ENCODE results near the gene IL11.

The IL11 gene

DNA sequence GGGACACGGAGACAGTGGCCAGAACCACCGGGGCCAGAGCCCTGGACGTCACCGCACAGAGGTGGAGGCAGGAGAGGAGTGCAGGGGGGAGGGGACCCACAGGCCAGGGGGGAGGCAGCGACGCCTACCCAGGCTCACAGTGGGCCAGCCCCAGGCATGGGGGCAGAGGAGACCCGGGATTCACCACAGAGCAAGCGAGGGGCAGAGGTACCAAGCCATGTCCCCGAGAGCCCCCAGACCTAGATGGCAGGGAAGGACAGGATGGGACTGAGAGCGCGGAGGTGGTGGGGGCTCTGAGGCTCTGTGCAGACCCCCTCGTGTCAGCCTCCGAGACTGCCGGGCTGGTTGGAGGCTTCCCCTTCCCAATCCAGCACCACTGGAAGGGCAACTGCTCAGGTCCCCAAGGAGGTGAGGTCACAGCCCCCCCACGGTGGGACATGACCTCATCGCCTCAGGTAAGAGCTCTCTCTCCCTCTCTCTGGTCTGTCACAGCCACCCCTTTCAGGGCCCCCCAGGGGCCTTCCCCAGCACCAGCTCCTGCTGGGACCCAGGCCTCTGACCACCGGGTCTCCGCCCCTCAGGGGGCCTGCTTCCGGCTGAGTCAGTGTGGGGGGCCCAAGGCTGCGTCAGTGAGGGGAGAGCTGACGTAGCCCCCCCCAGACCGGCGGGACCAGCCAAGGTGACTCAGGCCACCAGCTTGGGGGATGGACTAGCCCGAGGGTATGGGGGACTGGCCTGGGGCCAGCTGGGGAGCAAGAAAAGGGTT, 2.2 kb upstream of the IL11 start:
- DNase-seq (ENCODE audit: low spot score): no peak

DNA sequence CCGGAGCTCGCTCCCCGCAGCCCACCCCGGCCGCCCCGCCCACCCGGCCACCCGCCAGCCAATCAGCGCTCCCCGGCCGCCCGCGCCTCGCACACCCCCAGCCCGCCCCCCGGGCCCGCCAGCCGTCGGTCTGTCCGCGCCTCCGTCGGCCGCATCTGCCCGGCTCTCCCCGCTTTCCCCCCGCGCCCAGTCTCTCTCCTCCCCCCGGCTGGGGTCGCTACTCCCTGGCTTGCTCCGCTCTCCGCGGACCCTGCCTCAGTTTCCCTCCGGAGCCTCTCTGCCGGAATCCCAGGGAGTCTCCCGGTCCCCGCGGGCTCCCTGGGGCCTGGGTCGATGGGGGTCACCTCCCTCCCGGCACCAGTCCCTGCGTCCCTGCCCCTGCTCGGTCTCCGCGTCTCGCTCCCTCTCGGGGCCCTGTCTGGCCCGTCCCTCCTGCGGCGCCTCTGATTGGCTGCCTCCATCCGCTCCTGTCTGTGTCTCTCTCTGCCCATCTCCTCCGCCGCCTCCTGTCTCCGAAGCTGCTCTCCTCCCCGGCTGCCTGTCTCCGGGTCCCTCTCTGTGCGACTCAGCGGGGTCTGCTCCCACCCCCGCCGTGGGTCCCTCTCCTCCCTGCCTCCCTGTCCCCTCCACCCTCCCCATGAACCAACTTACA, 484 bp downstream of the IL11 start:
- DNase-seq (ENCODE audit: low spot score): no peak

DNA sequence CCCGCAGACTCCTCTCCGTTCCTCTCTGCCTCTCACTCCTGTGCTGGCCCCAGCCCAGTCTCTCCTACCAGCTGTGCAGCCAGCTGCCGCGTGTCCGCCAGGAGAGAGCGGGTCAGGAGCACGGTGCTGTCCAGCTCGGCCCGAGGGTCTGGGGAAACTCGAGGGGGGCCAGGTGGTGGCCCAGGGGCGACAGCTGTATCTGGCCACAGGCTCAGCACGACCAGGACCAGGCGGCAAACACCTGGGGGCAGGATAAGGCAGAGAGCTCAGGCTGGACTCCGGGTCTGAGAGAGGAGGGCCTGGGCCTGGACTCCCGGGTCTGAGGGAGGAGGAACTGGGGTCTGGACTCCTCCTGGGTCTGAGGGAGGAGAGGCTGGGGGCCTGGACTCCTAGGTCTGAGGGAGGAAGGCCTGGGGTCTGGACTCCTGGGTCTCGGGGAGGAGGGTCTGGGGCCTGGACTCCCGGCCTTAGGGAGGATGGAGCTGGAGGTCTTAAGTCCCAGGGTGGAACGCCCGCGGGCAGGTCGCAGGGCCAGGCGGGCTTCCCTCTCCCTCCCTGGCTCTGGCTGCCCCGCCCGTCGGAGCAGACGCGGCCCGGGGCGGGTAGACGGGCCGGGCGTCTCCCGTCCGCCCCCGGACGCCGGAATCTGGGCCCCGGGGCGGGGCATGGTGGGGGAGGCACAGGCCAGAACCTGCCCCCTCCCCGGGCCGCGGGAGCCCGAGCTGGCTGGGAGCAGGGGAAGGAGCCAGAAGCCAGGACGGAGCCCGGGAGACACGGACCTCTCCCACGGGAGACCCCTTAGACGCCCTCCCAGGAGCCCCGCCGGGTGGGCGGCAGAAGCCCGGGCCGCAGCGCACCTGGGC, 1.3 kb downstream of the IL11 start:
- no peak for DNase-seq (ENCODE audit: low spot score)

DNA sequence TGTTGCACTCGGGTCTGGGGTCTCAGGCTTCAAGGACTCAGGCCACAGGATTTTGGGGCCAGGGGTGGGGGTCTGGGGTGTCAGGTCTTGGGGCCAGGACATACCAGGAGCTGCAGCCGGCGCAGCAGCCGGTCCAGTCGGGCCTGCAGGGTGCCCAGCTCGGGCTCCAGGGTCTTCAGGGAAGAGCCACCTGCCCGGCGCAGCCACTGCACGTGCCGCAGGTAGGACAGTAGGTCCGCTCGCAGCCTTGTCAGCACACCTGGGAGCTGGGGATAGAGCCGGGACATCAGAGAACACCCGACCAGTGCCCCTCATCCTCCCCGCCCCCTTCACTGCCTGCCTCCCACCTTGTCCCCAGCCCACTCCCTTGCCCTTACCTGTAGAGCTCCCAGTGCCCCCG, 2.2 kb downstream of the IL11 start:
- DNase-seq (ENCODE audit: low spot score): no peak

DNA sequence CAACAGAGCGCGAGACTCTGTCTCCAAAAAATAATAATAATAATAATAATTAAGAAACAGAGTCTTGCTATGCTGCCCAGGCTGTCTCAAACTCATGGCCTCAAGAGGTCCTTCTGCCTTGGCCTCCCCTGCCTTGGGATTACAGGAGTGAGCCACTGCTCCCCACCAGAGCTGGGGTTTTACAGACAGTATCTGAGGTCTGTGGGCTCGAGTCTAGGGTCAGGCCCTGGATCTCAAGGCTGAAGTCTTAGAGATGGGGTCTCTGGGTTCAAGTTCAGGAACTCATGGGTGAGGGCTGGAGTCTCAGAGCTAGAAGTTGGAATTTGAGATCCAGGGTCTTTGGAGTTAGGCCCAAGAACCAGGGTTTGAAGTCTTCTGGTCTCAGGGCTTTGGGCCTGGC, 3.5 kb downstream of the IL11 start:
- DNase-seq (ENCODE audit: low spot score): no peak

DNA sequence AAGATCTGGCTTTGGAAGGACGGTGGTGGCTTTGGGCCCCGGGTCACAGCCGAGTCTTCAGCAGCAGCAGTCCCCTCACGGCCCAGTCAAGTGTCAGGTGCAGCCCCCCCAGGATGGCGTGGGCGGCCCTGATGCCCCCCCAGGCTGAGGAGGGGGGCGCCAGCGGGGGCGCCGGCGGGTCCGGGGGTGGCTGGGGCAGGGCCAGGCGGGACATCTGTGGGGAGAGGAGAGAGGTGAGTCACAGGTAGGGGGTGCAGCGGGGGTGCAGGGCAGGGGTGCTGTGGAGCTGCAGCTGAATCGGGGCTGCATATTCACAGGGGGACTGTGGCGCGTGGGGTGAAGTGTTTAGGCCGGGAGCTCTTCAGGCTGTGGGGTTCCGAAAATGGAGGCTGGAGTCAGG, 4.3 kb downstream of the IL11 start:
- no peak for DNase-seq (ENCODE audit: low spot score)

DNA sequence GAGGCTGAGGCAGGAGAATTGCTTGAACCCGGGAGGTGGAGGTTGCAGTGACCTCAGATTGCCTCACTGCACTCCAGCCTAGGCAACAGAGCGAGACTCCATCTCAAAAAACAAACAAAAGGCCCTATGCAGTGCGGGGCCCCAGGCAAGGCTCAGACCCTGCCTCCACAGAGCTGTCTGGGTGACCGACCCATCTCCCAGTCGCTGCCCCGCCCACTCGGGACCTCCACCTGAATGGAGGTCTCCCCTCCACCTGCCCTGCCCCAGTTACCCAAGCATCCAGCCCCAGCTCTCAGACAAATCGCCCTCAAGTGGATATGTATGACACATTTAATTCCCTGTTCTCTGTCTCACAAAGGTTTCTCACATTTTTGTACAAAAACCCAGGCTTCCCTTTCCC, 5.0 kb downstream of the IL11 start:
- DNase-seq (ENCODE audit: low spot score): no peak

DNA sequence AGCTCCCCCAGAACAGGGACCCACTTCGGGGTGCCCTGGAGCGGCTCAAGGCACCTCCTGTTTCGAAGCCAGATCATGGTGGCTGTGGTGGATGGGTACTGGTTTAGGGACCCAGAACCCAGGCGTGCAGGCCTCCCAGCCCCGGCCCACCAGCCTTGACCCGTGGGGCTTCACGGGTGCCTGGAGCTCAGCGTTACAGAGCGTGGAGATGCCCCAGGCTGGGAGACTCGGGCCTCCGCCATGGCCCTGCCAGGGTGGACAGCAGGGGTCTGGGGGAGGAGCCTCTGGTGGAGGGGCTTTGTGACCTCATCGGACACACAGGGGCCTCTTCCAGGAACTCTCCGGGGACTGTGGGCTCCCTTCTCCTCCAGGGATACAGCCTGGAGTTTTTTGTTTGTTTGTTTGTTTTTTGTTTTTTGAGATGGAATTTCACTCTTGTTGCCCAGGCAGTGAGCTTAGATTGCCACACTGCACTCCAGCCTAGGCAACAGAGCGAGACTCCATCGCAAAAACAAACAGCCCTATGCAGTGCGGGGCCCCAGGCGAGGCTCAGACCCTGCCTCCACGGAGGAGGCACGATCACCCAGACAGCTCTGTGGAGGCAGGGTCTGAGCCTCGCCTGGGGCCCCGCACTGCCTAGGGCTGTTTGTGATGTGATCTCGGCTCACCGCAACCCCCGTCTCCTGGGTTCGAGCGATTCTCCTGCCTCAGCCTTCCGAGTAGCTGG, 7.1 kb downstream of the IL11 start, which contains the start of gene GARIN5B:
Gene GARIN5B, minus strand, starts transcription at position 271 of the 727 bp plus-strand sequence. Its CDS starts 194 bp downstream, at position 77.
- no peak for DNase-seq (ENCODE audit: low spot score)

DNA sequence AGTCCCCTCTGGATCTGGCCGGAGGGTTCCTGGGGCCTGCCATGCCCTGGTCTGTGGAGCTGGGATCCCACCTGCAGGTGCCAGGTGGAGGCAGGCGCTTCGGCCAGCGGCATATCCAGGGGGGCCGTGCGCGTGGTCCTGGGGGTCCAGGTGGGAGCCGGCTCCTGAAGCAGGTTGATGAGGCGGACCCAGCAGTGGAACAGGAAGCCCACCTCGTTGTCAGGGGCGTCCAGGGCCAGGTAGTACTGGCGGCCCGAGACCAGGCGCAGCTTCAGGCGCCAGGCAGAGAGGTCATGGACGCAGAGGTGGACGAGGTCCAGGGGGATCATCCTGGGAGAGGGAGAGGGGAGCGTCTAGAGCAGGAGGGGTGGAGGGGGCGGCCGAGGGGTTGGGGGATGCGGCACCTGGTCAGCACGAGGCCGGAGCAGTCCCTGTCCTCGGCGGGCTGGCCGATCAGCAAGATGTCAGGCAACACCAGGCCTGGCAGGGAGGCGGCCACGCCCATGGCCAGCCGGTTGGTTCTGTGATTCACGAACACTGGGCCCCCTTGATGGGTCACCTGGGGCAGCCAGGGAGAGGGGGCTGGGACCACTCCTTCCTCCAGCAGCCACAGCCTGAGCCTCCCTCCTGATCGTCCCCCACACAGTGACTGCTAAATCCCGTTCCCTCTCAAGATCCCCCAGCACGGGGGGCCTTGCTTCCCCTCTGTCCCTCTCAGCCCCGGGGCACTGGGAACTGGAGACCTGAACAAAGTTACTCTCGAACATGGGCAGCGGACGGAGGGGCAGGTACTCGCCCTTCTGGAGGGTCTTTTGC, 7.9 kb downstream of the IL11 start:
- no peak for DNase-seq (ENCODE audit: low spot score)

DNA sequence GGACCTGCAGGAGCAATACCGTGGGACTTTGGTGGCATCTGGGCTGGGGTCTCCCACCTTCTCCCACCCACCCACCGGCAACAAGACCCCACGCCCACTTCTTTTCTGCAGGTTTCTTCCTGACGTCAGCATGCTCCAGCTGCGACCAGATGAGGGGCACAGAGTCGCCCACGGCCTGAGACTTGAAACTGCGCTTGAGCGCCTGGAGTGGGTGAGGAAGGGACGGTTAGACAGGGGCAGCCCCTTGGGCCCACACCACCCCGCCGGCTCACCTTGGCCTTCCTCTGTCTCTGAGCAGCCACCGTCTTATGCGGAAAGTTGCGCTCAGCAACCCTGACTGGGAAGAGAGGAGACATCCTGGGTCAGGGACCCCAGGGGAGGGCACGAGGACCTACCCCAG, 9.4 kb downstream of the IL11 start:
- DNase-seq (ENCODE audit: low spot score): no peak

DNA sequence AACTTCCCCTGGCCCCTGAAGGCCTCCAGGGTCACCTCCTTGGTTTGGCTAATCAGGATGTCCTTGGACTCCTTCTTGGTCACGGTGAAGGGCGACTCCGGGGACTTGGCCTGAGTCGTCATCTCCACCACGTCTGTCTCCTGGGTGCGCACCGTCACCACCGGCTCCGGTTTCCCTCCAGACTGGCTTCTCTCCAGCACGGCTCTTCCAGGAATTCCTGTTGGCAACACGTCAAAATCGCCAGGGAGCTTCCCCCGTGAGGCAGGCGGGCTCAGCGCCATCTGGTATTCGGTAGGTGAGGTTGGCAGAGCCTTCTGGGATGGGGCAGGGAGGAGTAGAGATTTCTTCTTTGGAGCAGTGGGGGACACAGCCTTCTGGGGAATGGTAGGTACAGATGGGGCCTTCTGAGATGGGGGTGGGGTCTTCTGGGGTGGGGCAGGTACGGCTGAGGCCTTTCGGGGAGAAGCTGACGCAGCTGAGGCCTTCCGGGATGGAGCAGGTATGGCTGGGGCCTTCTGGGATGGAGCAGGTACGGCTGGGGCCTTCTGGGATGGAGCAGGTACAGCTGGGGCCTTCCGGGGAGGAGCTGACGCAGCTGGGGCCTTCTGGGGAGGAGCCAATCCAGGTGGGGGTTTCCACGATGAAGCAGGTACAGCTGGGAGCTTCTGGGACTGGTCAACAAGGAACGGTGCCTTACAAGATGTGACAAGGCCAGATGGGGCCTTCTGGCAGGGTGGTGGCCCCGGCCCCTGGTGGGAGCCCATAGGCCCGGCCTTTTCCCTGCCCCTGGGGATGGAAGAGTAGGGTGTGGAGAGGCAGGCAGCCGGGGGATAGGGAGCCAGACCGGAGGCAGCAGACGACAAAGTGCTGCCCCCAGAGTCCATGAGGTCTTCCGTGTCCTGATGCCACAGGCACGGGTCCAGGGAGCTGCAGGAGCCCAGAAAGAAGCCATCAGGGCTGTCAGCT, 11.0 kb downstream of the IL11 start:
- no peak for DNase-seq (ENCODE audit: low spot score)

DNA sequence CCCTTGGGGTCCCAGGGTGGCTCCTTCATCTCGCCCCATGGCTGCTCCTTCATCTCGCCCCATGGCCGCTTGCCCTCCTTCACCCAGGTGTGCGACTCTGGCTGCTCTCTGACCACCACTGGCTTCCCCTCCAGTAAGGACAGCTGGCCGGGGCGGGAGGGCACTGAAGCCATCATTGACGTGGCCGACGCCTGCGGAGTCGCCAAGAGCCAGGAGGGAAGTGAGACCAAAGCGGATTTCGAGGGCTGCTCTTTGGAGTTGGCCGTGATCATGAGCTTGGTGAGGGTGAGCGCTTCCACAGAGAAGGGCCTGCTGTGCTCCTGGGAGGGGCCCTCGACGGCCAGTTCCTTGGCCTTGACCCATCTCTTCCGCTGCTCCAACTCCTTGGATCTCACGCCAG, 11.8 kb downstream of the IL11 start:
- no peak for DNase-seq (ENCODE audit: low spot score)

DNA sequence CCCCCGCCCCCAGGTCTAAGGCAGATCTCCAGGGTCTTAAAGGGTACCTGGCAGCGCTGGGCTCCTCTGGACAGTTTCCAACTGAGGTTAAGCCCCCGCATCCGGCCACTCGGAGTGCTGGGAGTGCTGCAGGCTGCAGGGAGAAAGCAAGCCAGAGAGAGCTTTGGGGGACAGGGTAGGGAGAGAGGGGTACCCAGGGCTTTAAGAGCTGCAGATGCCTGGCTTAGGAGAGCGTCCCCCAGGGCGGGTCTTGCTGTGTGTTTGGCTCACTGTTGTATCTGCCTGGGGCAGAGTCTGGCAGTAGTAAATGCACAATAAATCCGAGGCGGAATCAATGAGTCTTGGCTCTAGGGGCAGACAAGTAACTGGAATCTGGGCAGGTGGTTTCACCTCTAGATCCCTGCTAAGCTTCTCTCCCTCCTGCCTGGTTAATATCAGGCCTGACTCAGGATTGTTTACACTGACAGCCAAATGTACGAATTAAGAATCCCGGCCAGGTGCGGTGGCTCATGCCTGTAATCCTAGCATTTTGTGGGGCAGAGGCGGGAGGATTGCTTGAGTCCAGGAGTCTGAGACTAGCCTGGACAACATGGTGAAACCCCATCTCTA, 14.9 kb downstream of the IL11 start:
- DNase-seq (ENCODE audit: low spot score): no peak

DNA sequence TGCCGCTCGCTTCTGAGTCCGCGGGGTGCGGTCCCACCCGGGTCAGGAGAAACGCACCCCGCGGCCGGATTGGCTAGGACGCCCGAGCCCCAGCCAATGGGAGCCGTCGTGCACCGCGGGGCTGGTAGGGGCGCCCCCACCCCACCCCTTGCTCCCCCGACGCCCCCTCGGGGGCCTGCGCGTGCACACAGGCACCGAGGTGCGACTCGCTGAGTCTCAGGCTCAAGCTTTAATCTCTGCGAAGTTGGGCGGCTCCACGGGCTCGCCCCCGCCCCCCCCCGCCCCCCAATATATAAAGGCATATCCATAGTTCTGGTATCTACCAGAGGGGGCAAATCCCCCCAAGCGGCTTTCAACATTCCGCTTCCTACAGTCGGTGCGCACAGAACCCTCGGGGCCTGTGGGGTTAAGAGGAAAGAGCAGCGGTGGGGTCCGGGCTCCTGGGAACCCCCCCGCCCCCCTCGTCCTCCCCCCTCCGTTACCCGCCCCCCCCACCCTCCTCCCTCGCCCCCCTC, 15.5 kb downstream of the IL11 start, which contains the start of gene COX6B2:
Gene COX6B2, minus strand, starts transcription at position 22 of the 515 bp plus-strand sequence. CDS start 198 bp downstream, outside the sequence.
- DNase-seq (ENCODE audit: low spot score): no peak

DNA sequence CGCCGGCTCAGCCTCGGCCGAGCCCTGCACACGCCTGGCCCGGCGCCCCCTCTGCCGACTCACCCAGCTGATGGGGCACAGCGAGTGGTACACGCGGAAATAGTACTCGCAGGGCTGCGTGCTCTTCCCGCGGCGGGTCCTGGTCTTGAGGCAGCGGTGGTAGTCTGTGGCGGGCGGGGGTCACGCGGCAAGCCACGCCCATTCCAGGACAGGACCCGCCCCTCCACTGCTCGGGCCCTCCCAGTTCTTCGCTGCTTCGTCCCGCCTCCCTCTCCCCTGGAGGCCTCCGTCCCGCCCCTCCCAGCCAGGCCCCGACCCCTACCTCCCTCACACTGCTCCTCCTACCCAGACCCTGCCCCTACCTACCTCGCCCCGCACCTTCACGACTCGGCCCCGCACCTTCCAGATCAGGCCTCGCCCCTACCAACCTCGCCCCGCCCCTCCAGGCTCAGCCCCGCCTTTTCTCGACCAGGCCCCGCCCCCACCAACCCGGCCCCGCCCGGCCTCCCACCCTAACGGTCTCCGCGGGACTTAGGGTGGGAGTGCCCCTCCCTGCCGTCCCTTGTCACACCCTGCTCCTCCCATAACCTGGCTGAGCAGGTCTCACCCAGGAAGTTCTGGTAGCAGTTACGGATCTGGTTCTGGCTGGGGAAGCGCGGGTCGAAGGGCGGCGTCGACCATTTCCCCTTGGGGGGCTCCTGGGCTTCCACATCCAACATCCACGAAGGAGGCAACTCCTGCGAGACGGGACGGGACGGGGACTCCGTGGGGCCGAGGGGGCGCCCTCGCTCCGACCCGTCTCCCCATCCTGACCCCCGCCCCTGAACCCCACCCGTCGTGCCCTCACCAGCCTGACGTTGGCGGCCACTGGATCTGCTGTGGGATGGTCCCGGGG, 16.2 kb downstream of the IL11 start:
- DNase-seq (ENCODE audit: low spot score): no peak

DNA sequence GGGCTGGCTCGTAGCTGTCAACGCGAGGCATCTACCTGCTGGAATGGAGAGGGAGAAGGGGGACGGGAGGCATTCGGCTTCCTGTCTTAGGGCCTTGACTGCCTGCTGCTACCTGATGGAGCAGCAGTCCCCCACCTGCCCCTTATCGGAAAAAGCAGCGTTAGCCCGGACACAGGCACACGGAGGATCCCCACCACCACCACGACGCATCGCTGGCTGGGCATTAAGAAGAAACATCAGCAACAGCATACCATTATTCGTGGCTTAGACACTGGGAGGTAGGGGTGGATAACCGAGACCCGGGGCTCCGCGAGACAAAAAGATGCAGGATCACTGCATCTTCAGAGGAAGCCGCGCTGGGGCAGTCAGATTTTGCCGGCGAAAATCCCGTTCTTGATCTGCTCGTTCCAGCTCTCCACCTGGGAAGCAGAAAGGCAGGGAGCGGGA, 16.9 kb downstream of the IL11 start:
- no peak for DNase-seq (ENCODE audit: low spot score)

DNA sequence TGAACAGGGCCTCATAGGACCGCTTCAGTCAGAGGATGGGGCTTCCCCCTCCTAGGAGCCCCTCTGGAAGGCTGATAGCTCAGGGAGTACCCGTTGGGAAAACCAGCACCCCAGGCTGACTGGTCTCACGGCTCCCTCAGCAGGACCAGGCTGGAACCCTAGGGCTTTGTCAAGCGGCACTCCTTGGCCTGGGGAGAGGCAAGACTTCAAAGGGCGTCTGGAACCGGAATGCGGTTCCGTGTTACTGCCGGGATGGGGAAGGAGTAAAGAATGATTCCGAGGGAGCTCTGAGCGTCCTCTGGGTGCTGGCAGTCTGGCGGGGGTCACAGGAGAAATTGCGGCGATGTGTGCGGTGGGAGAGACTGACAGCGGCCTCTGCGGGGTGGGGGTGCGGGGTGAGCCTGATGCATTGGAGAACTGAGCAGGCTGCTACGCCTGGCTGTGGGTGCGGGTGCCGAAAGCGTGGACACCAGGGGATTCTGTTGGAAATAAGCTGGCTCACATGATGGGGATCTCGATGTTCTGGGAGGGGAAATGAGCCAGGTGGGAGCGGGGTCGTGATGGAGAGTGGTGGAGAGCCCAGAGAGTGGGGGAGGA, 17.6 kb downstream of the IL11 start:
- no peak for DNase-seq (ENCODE audit: low spot score)

DNA sequence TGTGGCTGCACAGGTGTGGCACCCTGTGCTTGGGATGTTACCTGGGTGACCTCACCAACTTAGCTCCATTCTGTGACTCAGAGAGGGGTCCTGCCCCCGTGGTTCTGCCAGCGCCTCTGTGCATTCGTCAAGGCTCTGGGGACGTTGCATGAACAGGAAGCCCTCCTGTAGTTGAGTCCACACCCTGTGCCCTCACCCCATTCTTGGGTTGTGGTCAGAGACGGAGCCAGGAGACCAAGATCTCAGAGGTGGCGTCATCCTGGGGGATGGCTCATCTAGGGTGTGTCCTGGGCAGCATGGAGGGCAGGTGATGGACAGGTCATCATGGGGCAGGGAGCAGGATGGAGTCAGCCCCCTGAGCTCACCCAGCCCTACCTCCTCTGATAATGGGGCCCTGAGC, 18.2 kb downstream of the IL11 start:
- DNase-seq (ENCODE audit: low spot score): no peak

Data from left forelimb (tissue), 1 donor.